GM21737 (cell line): ENCODE data around the gene ARHGAP29.

Source experiments
- ATAC-seq: cut with Tn5 transposase; IDR thresholded peaks from one replicate; pipeline ENCODE4 v1.9.1; 2021; ENCODE audit warnings: mild to moderate bottlenecking, moderate library complexity; ENCODE audit not compliant: unreplicated experiment

ARHGAP29 gene

DNA sequence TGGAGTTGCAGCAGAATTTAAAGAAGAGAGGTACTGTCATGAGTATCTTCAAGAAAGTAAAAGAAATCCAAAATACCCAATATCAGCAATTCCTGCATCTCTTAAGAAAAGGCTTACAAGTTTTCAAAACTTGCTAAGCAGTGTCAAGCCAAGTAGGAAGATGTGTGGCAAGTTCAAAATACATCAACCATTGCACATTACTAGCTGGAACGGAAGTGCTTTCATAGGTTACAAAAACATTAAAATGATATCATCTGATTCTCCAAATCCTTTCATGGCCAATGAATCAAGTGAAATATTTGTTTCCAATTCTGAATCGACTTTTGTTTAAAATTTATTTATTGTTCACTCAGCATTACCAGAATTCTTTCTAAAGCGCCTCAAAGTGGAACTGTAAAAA lies 110.7 kb downstream of the ARHGAP29 start:
- no peak for ATAC-seq

DNA sequence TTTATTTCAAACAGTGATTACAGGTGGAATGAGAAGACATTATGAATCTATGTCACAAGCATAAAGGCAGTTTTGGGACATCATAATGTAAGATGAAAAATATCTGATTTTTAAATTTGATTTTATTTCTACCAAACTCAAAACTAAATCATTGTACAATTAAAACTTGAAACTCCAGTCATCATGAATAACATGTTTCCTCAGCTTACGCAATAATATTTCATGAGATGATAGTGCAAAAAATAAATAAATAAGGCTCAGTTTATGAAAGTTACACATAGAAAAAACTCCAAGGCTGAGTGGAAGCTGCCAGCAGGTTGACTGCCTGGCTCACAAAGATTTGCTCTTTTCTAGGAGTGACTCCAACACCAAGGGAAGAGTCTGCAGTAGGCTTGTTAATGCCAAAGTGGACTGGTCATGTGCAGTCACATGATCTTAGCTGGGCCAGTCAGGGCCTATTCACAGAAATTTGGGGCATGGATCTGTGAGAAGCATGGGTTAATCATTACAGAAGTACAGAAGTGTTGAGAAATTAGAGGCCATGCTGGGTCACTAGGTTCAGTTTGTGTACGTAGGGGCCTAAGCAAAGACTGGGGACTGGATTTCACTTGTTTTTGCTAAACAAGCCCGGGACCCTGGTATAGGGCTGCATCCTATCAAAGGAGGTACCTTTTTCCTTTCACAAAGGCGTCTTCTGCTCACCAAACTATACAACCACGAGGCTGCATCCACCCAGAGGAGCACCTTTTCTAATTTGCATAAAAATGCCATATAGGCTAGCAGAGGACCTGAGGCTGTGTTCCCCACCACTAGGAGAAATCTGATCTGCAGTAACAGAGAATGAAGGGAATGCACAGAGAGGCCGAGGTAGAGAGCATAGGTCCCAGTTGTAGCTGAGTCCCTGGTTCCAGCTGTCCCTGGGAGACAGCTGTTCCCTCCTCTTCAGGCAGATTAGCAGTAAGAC lies 111.6 kb downstream of the ARHGAP29 start:
- ATAC-seq, result no peak

DNA sequence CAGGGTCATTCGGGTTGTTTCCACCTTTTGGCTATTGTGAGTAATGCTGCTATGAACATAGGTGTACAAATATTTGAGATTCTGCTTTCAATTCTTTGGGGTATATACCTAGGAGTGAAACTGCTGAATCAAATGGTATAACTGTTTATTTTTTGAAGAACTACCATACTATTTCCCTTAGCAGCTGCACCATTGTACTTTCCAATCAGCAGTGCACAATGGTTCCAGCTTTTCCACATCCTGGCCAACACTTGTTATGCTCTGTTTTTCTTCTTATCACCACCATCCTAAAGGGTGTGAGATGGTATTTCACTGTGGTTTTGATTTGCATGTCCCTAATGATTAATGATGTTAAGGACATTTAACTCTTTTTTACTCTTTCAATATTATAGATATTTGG lies 112.8 kb downstream of the ARHGAP29 start:
- no peak for ATAC-seq

DNA sequence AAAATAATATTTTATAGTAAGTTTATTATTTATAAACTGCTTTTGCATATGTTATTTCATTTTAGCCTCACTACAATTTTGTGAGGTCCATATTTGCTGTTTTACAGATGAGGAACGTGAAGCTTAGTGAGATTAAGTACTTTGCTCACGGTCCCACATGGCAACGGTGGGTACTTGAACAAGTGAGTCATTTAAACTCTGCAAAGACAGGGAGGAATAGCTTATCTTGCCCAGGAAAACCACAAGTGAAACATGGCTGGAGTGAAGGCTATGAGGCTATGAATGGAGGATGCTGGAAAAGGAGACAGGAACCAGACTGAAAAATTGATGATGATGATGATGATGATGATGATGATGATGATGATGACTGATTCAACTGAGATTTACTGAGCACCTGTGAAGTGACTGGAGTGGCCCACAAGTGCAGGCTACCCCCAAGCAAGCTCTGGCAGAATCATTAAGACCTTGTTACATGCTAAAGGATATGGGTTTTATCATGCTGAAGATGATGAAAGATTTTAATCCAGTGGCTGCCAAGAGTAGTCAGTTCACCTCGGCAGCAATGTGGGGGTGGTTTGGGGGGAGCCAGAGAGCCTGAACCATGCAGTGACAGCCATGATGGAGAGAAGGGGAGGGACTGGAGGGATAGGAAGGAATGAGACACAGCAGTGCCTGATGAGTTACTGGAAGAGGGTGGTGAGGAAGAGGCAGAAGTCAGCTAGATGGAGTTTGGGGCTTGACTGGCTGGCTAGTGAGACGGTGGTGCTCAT lies 115.0 kb downstream of the ARHGAP29 start:
- no peak for ATAC-seq
